Smooth muscle cell (in vitro differentiated cells): ENCODE results near the gene TM4SF1. TPM values are rescaled to one million over a fixed set of nuclear protein-coding genes. Genes with fewer than 3 reads are reported as not detected.

ENCODE experiments used
- DNase-seq: peaks from one replicate; lab custom pipeline; 2025; ENCODE audit not compliant: unreplicated experiment; lab: John Stamatoyannopoulos, UW
- H2AFZ ChIP-seq: fragments of 200-600 bp; sonication (generic); 2 replicates; pipeline ENCODE4 v1.6.0; 2016; ENCODE audit warnings: antibody characterized with exemption, low read depth, mild to moderate bottlenecking
- H3F3A ChIP-seq: fragments of 200-600 bp; sonication (generic); 2 replicates; pipeline ENCODE4 v1.6.0; 2017; ENCODE audit warnings: antibody characterized with exemption, low read depth
- H3K27ac ChIP-seq: fragments of 200-600 bp; sonication (generic); 2 replicates; pipeline ENCODE4 v1.5.1; 2016; ENCODE audit warnings: low read depth, mild to moderate bottlenecking
- H3K27me3 ChIP-seq: fragments of 200-600 bp; sonication (generic); 2 replicates; pipeline ENCODE4 v1.6.1; 2016; ENCODE audit warnings: low read depth, mild to moderate bottlenecking
- H3K36me3 ChIP-seq: fragments of 200-600 bp; sonication (generic); 2 replicates; pipeline ENCODE4 v1.5.1; 2016; ENCODE audit warnings: low read depth
- H3K4me1 ChIP-seq: fragments of 200-600 bp; sonication (generic); 2 replicates; pipeline ENCODE4 v1.5.1; 2016; ENCODE audit warnings: low read depth
- H3K4me2 ChIP-seq: fragments of 200-600 bp; sonication (generic); 2 replicates; pipeline ENCODE4 v1.6.0; 2016; ENCODE audit warnings: mild to moderate bottlenecking
- H3K4me3 ChIP-seq: fragments of 200-600 bp; sonication (generic); 2 replicates; pipeline ENCODE4 v1.5.1; 2016; ENCODE audit warnings: mild to moderate bottlenecking
- H3K79me2 ChIP-seq: fragments of 200-600 bp; sonication (generic); 2 replicates; pipeline ENCODE4 v1.6.0; 2016; ENCODE audit warnings: low read depth, mild to moderate bottlenecking
- H3K9ac ChIP-seq: fragments of 200-600 bp; sonication (generic); 2 replicates; pipeline ENCODE4 v1.6.0; 2016; ENCODE audit warnings: low read depth
- H3K9me3 ChIP-seq: fragments of 200-600 bp; sonication (generic); replicated peaks from 2 replicates; pipeline ENCODE4 v1.5.1; 2016; ENCODE audit warnings: low read depth
- H4K20me1 ChIP-seq: fragments of 200-600 bp; sonication (generic); 2 replicates; pipeline ENCODE4 v1.6.0; 2016; ENCODE audit warnings: low read depth
- WGBS: methylation state at CpG from one replicate; pipeline ENCODE4 v1.1.7; 2016; ENCODE audit warnings: low lambda C conversion rate; 5-methylcytosine and 5-hydroxymethylcytosine counted together
- polyA plus RNA-seq: library from polyadenylated mRNA; unstranded; fragments of >200 nt; fragmentation: Nextera tagmentation; extraction: Ambion mirVana; gene quantifications from 2 replicates; pipeline ENCODE4 v1.2.1, GENCODE V29; 2016
- total RNA-seq: library from RNA; depleted of rRNA; stranded (reverse); fragments of >200 nt; gene quantifications from 2 replicates; pipeline ENCODE4 v1.2.3, GENCODE V29; 2014
- TF ChIP-seq, protein P1 (sequence below): fragments of 200-600 bp; sonication (generic); IDR thresholded peaks from 2 replicates; pipeline ENCODE4 v1.5.1; 2017; ENCODE audit warnings: borderline replicate concordance, mild to moderate bottlenecking, antibody characterized with exemption; ENCODE audit not compliant: insufficient read depth, poor library complexity, severe bottlenecking

TM4SF1 gene
- total and polyA plus RNA-seq, 2 experiments from 2014 or later: 37.5 to 134 TPM

DNA sequence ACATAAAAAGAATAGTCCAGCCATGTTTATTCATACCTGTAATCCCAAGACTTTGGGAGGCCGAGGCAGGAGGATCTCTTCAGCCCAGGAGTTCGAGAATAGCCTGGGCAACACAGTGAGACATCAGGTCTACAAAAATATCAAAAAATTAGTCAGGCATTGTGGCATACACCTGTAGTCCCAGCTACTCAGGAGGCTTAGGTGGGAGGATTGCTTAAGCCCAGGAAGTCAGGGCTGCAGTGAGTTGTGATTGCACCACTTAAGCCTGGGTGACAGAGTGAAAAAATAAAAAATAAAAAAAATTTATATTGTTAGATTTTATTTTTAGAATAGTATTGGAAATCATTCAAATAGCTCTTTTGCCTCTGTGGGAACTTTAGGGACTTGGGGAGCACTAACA, 12.8 kb upstream of the TM4SF1 start:
- Histone ChIP-seq H4K20me1 (no peaks in the 10 kb centered on the region), H3F3A (peaks cover 10% of the 10 kb centered on the region), H3K79me2 (no peaks in the 10 kb centered on the region), H3K4me3 (no peak overlapping the region), H3K27ac (peak overlapping the region; percentile 97), H3K27me3 (no peaks in the 10 kb centered on the region), H3K4me2 (no peak overlapping the region), H3K4me1 (peaks cover 6% of the 10 kb centered on the region), H3K9me3 (no peaks in the 10 kb centered on the region), H3K9ac (no peak overlapping the region), H3K36me3 (no peaks in the 10 kb centered on the region), H2AFZ (no peak overlapping the region)
- 95% methylated on average over 2 of the region's 2 CpGs for WGBS
- no peak for DNase-seq
- TF ChIP-seq, protein P1, sequence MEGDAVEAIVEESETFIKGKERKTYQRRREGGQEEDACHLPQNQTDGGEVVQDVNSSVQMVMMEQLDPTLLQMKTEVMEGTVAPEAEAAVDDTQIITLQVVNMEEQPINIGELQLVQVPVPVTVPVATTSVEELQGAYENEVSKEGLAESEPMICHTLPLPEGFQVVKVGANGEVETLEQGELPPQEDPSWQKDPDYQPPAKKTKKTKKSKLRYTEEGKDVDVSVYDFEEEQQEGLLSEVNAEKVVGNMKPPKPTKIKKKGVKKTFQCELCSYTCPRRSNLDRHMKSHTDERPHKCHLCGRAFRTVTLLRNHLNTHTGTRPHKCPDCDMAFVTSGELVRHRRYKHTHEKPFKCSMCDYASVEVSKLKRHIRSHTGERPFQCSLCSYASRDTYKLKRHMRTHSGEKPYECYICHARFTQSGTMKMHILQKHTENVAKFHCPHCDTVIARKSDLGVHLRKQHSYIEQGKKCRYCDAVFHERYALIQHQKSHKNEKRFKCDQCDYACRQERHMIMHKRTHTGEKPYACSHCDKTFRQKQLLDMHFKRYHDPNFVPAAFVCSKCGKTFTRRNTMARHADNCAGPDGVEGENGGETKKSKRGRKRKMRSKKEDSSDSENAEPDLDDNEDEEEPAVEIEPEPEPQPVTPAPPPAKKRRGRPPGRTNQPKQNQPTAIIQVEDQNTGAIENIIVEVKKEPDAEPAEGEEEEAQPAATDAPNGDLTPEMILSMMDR: no peak

DNA sequence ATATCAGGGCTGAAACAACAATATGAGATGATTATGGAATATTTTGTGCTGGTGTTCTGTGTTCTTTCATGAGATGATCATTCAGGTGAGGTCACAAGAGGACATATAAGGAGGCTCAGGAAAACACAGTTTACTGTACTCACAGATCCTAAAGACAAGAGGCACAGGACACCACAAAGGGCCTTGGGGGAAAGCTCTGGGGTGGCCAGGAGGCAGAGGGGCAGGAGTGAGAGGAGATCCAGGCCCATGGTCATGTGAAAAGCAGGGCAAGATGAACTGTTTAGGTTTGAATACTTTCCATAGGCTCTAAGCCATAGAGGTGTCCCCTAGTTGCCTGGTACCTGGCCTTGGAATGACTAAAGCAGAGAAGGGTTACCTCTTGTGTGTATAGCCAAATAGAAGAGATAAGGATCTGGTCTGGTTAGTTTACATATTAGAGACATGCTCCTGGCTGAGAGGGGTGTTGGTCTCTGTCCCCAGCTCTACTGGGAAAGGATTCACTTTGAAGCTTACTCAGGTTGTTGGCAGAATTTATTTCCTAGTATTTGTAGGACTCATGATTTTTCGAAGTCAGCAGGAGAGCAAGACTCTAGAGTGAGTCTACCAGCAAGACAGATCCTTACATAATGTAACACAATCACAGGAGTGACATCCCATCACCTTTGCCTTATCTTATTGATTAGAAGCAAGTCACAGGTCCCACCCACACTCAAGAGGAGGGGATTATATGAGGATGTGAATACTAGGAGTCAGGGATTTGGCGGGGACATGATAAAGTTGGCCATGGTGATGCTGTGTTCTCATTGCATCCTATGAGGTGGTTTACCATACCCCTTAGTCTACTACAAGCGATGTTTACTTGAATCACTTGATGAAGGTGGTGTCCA, 11.3 kb upstream of the TM4SF1 start:
- Histone ChIP-seq H3K9ac (peak overlapping the region; percentile 87), H3K4me2 (no peak overlapping the region), H3F3A (peaks cover 6% of the 10 kb centered on the region), H2AFZ (no peak overlapping the region), H3K9me3 (no peaks in the 10 kb centered on the region), H3K27ac (peak overlapping the region; percentile 97), H4K20me1 (no peaks in the 10 kb centered on the region), H3K4me1 (peaks cover 5% of the 10 kb centered on the region), H3K4me3 (no peak overlapping the region), H3K36me3 (no peaks in the 10 kb centered on the region), H3K27me3 (no peaks in the 10 kb centered on the region), H3K79me2 (no peaks in the 10 kb centered on the region)
- DNase-seq: no peak
- WGBS: 99% methylated on average over 3 of the region's 3 CpGs
- TF ChIP-seq, protein P1: no peak

- H3K4me3 ChIP-seq: no peak overlapping the region
- H4K20me1 ChIP-seq: no peaks in the 10 kb centered on the region
- H2AFZ ChIP-seq: no peak overlapping the region
- WGBS: 39% methylated on average over 8 of the region's 8 CpGs
- H3K4me1 ChIP-seq: peaks cover 5% of the 10 kb centered on the region
- H3K9me3 ChIP-seq: no peaks in the 10 kb centered on the region
- H3F3A ChIP-seq: peaks cover 6% of the 10 kb centered on the region
- no peaks in the 10 kb centered on the region for H3K36me3 ChIP-seq
- peak overlapping the region; percentile 97 for H3K27ac ChIP-seq
- peak overlapping the region; percentile 87 for H3K9ac ChIP-seq
- H3K27me3 ChIP-seq: no peaks in the 10 kb centered on the region
- TF ChIP-seq, protein P1: no peak
- DNase-seq: no peak
- H3K4me2 ChIP-seq: no peak overlapping the region
- no peaks in the 10 kb centered on the region for H3K79me2 ChIP-seq
Observed at GRCh38 chr3:149388001-149388440, 10.6 kb upstream of the TM4SF1 start.

DNA sequence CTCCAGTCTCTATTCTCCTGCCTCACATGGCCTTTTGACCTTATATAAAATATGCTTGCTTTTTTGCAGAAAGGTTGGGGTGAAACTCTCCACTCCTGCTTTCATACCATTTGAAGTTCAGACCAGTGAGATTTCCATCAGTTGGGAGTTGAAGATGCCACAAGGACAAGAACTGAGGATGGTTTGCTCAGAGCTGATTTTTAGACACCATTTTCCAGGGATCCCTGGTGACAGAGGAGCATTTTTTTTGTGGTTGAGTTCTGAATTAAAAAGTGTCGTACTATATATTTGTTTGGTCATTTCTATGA, 8.8 kb upstream of the TM4SF1 start:
- H3K27me3 ChIP-seq: no peaks in the 10 kb centered on the region
- H3K4me2 ChIP-seq: no peak overlapping the region
- H3K79me2 ChIP-seq: no peaks in the 10 kb centered on the region
- TF ChIP-seq, protein P1: no peak
- no peak overlapping the region for H2AFZ ChIP-seq
- H3K4me1 ChIP-seq: peaks cover 8% of the 10 kb centered on the region
- 67% methylated on average over 1 of the region's 1 CpG for WGBS
- no peaks in the 10 kb centered on the region for H3K36me3 ChIP-seq
- H3K27ac ChIP-seq: peak overlapping the region; percentile 97
- no peaks in the 10 kb centered on the region for H4K20me1 ChIP-seq
- H3K9me3 ChIP-seq: no peaks in the 10 kb centered on the region
- H3F3A ChIP-seq: peaks cover 6% of the 10 kb centered on the region
- H3K4me3 ChIP-seq: no peak overlapping the region
- DNase-seq: no peak
- H3K9ac ChIP-seq: peak overlapping the region; percentile 87
